Measurements from ENCODE around the gene FAM193A. TPM values are rescaled to one million over a fixed set of nuclear protein-coding genes. Genes with fewer than 3 reads are reported as not detected.

The FAM193A gene
- total and polyA plus RNA-seq, 11 donors, result 9.7 to 21.0 (median 16.3) TPM

- Histone ChIP-seq H3K36me3 (peaks cover 0 to 100% (median 73%) of the 10 kb centered on the region in 9 donors), H3K27me3 (no peaks in the 10 kb centered on the region), H3K27ac (no peak overlapping the region), H3K4me3 (no peak overlapping the region), H3K9me3 (no peaks in the 10 kb centered on the region), H3K4me1 (peaks cover 0 to 28% (median 9%) of the 10 kb centered on the region in 12 donors)
- DNase-seq (no peak), ATAC-seq (peak in 3 of 4 donors; percentile 12 to 38 (median 23))
- intact Hi-C loops (cut with DNase I), result loop anchor here in 3 of 10 donors (10.0 kb wide), 2 partner anchors 413 to 423 kb away; no protein-coding TSS in a partner anchor
- WGBS, 4 donors, result 55 to 69% (median 59%) methylated on average over 8 to 9 of the region's 9 CpGs
- TF ChIP-seq POLR2A (IDR thresholded peaks at IDR 0.05) (no peak), CTCF (IDR thresholded peaks at IDR 0.05) (no peak)
Observed at GRCh38 chr4:2637956-2638552, 101.6 kb downstream of the FAM193A start.

- no peak for TF ChIP-seq CTCF (IDR thresholded peaks at IDR 0.05)
- no peak for TF ChIP-seq POLR2A (IDR thresholded peaks at IDR 0.05)
- no peak for ATAC-seq
- no peak for DNase-seq
- Histone ChIP-seq H3K27ac (no peak overlapping the region), H3K36me3 (peaks cover 0 to 100% (median 70%) of the 10 kb centered on the region in 9 donors), H3K27me3 (no peaks in the 10 kb centered on the region), H3K4me1 (peaks cover 0 to 25% (median 8%) of the 10 kb centered on the region in 12 donors), H3K4me3 (no peak overlapping the region), H3K9me3 (no peaks in the 10 kb centered on the region)
- intact Hi-C loops (cut with DNase I), result loop anchor here in 3 of 10 donors (10.0 kb wide), 2 partner anchors 414 to 424 kb away; no protein-coding TSS in a partner anchor
- whole genome bisulfite sequencing, 4 donors, result 85 to 91% (median 88%) methylated on average over 7 of the region's 7 CpGs
Observed at GRCh38 chr4:2638730-2639129, 102.3 kb downstream of the FAM193A start.

- intact Hi-C loops (cut with DNase I), result no loop called here
- Histone ChIP-seq H3K27ac (no peak overlapping the region), H3K27me3 (no peaks in the 10 kb centered on the region), H3K36me3 (peaks cover 0 to 98% (median 79%) of the 10 kb centered on the region in 9 donors), H3K4me1 (peaks cover 0 to 5% (median 0%) of the 10 kb centered on the region in 12 donors), H3K9me3 (no peaks in the 10 kb centered on the region), H3K4me3 (no peak overlapping the region)
- 87 to 93% (median 90%) methylated on average over 7 of the region's 7 CpGs for WGBS, 4 donors
- TF ChIP-seq CTCF (IDR thresholded peaks at IDR 0.05) (no peak), POLR2A (IDR thresholded peaks at IDR 0.05) (no peak)
- no peak for DNase-seq
- ATAC-seq, result no peak
Observed at GRCh38 chr4:2642968-2643367, 106.5 kb downstream of the FAM193A start.

GRCh38 chr4:2643555-2643954 lies 107.1 kb downstream of the FAM193A start:
- 92 to 95% (median 92%) methylated on average over 5 of the region's 5 CpGs for WGBS, 4 donors
- Histone ChIP-seq H3K4me3 (no peak overlapping the region), H3K36me3 (peaks cover 0 to 98% (median 80%) of the 10 kb centered on the region in 9 donors), H3K27me3 (no peaks in the 10 kb centered on the region), H3K9me3 (no peaks in the 10 kb centered on the region), H3K4me1 (no peaks in the 10 kb centered on the region), H3K27ac (no peak overlapping the region)
- intact Hi-C loops (cut with DNase I), result no loop called here
- TF ChIP-seq CTCF (IDR thresholded peaks at IDR 0.05) (no peak), POLR2A (IDR thresholded peaks at IDR 0.05) (no peak)
- ATAC-seq (no peak), DNase-seq (no peak)
